ENCODE results near the gene RYR1. TPM values are rescaled to one million over a fixed set of nuclear protein-coding genes. Genes with fewer than 3 reads are reported as not detected.

Gene RYR1
- polyA plus RNA-seq, 1 of the 3 experiments (the other 2 are of a cell fraction): under 0.01 TPM

DNA sequence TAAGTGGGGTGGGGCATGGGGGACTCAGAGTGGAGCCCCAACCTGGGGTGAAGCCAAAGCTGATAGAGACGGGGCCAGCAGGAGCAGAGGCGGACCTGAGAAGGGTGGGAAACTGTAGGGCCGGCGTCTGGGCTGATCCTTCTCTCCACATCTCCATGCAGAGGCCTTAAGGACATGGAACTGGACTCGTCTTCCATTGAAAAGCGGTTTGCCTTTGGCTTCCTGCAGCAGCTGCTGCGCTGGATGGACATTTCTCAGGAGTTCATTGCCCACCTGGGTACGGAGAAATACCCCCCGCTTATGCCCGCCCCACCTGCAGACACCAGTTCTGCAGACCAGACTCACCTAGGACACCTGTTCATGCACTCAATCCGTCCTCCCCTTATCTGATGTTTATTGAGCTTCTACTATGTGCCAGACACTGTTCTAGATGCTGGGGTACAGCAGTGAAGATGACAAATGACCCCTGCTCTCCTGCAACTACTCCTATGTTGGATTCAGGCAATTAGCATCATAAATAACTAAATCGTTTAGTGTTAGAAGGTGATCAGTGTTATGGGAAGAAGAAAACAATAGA, 74.1 kb downstream of the RYR1 start:
- Histone ChIP-seq H4K20me1 (ENCODE audit: insufficient read depth) (no peaks in the 10 kb centered on the region), H3K4me2 (no peak overlapping the region), H3K79me2 (ENCODE audit: insufficient read depth) (no peaks in the 10 kb centered on the region), H3K27me3 (ENCODE audit: insufficient read depth) (no peaks in the 10 kb centered on the region; the same call in 1 of the 2 replicates), H3K9me3 (no peaks in the 10 kb centered on the region), H3K9me2 (no peaks in the 10 kb centered on the region), H3K27ac (ENCODE audit: low read depth in 2 of 2, low read length in 1 of 2) (no peak overlapping the region), H3K36me3 (replicated peaks in 1 of 2; ENCODE audit: control insufficient read depth in 1 of 2, insufficient read depth in 2 of 2, low read length in 1 of 2) (no peaks in the 10 kb centered on the region), H3K4me3 (ENCODE audit: low read depth in 2 of 2, low read length in 1 of 2) (peak overlapping the region in 1 of 2 experiments; percentile 29; a peak in 1 of 4 replicates), H3F3A (replicated peaks; ENCODE audit: insufficient read depth) (no peaks in the 10 kb centered on the region), H3K9ac (no peak overlapping the region), H3K4me1 (ENCODE audit: control insufficient read depth in 1 of 2, insufficient read depth in 2 of 2, low read depth in 1 of 2, low read length in 1 of 2) (peaks cover 3 to 8% of the 10 kb centered on the region in 2 experiments; a peak in 2 of 4 replicates), H2AFZ (ENCODE audit: low read depth) (no peak overlapping the region)
- CTCF ChIA-PET: interaction anchor here (1.2 to 3.4 kb wide), 3 partner anchors 8 to 127 kb away, joined by 3 to 14 read pairs (median 5); partner anchors contain the start of gene FAM98C
- POLR2A ChIA-PET: interaction anchor here (1.1 kb wide), 1 partner anchor 111 kb away, joined by 3 read pairs; the partner anchor contains the start of gene EIF3K
- no peak for DNase-seq
- TF ChIP-seq TCF12 (IDR thresholded peaks at IDR 0.05): no peak
- no peak for TF ChIP-seq JUND (IDR thresholded peaks at IDR 0.05)
- TF ChIP-seq, protein P1, sequence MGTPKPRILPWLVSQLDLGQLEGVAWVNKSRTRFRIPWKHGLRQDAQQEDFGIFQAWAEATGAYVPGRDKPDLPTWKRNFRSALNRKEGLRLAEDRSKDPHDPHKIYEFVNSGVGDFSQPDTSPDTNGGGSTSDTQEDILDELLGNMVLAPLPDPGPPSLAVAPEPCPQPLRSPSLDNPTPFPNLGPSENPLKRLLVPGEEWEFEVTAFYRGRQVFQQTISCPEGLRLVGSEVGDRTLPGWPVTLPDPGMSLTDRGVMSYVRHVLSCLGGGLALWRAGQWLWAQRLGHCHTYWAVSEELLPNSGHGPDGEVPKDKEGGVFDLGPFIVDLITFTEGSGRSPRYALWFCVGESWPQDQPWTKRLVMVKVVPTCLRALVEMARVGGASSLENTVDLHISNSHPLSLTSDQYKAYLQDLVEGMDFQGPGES (IDR thresholded peaks at IDR 0.05; ENCODE audit: low read depth, low read length): no peak
- WGBS (ENCODE audit: low lambda C conversion rate): 51% methylated on average over 11 of the region's 12 CpGs

DNA sequence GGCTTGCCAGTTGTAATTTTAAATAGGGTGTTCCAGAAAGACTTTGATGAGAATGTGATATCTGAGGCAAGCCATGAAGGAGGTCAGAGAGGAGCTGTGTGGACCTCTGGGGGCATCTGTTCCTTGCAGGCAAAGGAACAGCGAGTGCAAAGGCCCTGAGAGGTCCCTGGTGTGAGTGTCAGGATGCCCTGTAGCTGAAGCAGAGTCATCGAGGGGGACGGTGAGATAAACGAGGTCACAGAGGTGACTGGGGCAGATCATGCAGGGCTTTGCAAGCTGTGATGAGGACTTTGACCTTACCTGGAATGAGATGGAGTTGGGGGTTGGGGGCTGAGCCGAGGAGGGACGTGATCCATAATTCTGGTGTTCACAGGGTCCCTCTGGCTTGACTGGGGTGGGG, 75.0 kb downstream of the RYR1 start:
- Histone ChIP-seq H3K4me3 (ENCODE audit: low read depth in 2 of 2, low read length in 1 of 2) (no peak overlapping the region), H3K79me2 (ENCODE audit: insufficient read depth) (no peaks in the 10 kb centered on the region), H3K9ac (no peak overlapping the region), H3K36me3 (replicated peaks in 1 of 2; ENCODE audit: control insufficient read depth in 1 of 2, insufficient read depth in 2 of 2, low read length in 1 of 2) (no peaks in the 10 kb centered on the region), H3K9me2 (no peaks in the 10 kb centered on the region), H3K4me2 (no peak overlapping the region), H3F3A (replicated peaks; ENCODE audit: insufficient read depth) (no peaks in the 10 kb centered on the region), H3K9me3 (no peaks in the 10 kb centered on the region), H3K27me3 (ENCODE audit: insufficient read depth) (no peaks in the 10 kb centered on the region; the same call in 1 of the 2 replicates), H3K4me1 (ENCODE audit: control insufficient read depth in 1 of 2, insufficient read depth in 2 of 2, low read depth in 1 of 2, low read length in 1 of 2) (peaks cover 3 to 8% of the 10 kb centered on the region in 2 experiments; a peak in 2 of 4 replicates), H2AFZ (ENCODE audit: low read depth) (no peak overlapping the region), H4K20me1 (ENCODE audit: insufficient read depth) (no peaks in the 10 kb centered on the region), H3K27ac (ENCODE audit: low read depth in 2 of 2, low read length in 1 of 2) (no peak overlapping the region)
- POLR2A ChIA-PET: no interaction called here
- WGBS (ENCODE audit: low lambda C conversion rate): 37% methylated on average over 6 of the region's 6 CpGs
- CTCF ChIA-PET: interaction anchor here (0.8 to 3.4 kb wide), 4 partner anchors 36 to 126 kb away, joined by 3 to 14 read pairs (median 3); partner anchors contain the start of gene FAM98C
- no peak for DNase-seq
- TF ChIP-seq RAD21 (IDR thresholded peaks at IDR 0.05; ENCODE audit: low read length) (no peak), RCOR1 (IDR thresholded peaks at IDR 0.05; ENCODE audit: low read length) (no peak), FOXJ3 (CRISPR knock-in tag; IDR thresholded peaks at IDR 0.05) (no peak), FOSL2 (IDR thresholded peaks at IDR 0.05; ENCODE audit: borderline replicate concordance, low read depth) (no peak), CHD2 (IDR thresholded peaks at IDR 0.05; ENCODE audit: low read length, partially characterized antibody) (no peak), POLR2AphosphoS5 (IDR thresholded peaks at IDR 0.05; ENCODE audit: low read depth, low read length) (no peak), RXRA (IDR thresholded peaks at IDR 0.05; ENCODE audit: borderline replicate concordance, low read depth) (no peak), TEAD4 (IDR thresholded peaks at IDR 0.05; ENCODE audit: borderline replicate concordance, insufficient read depth) (no peak), EZH2phosphoT487 (IDR thresholded peaks at IDR 0.05; ENCODE audit: borderline replicate concordance, low read depth) (no peak), YY1 (IDR thresholded peaks at IDR 0.05; ENCODE audit: low read depth) (no peak), MAX (IDR thresholded peaks at IDR 0.05; ENCODE audit: low read depth) (no peak)
- TF ChIP-seq, protein P2, sequence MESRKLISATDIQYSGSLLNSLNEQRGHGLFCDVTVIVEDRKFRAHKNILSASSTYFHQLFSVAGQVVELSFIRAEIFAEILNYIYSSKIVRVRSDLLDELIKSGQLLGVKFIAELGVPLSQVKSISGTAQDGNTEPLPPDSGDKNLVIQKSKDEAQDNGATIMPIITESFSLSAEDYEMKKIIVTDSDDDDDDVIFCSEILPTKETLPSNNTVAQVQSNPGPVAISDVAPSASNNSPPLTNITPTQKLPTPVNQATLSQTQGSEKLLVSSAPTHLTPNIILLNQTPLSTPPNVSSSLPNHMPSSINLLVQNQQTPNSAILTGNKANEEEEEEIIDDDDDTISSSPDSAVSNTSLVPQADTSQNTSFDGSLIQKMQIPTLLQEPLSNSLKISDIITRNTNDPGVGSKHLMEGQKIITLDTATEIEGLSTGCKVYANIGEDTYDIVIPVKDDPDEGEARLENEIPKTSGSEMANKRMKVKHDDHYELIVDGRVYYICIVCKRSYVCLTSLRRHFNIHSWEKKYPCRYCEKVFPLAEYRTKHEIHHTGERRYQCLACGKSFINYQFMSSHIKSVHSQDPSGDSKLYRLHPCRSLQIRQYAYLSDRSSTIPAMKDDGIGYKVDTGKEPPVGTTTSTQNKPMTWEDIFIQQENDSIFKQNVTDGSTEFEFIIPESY (IDR thresholded peaks at IDR 0.05; ENCODE audit: borderline replicate concordance, low read depth): no peak
- TF ChIP-seq, protein P3, sequence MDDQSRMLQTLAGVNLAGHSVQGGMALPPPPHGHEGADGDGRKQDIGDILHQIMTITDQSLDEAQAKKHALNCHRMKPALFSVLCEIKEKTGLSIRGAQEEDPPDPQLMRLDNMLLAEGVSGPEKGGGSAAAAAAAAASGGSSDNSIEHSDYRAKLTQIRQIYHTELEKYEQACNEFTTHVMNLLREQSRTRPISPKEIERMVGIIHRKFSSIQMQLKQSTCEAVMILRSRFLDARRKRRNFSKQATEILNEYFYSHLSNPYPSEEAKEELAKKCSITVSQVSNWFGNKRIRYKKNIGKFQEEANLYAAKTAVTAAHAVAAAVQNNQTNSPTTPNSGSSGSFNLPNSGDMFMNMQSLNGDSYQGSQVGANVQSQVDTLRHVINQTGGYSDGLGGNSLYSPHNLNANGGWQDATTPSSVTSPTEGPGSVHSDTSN (IDR thresholded peaks at IDR 0.05): no peak
- TF ChIP-seq, protein P4, sequence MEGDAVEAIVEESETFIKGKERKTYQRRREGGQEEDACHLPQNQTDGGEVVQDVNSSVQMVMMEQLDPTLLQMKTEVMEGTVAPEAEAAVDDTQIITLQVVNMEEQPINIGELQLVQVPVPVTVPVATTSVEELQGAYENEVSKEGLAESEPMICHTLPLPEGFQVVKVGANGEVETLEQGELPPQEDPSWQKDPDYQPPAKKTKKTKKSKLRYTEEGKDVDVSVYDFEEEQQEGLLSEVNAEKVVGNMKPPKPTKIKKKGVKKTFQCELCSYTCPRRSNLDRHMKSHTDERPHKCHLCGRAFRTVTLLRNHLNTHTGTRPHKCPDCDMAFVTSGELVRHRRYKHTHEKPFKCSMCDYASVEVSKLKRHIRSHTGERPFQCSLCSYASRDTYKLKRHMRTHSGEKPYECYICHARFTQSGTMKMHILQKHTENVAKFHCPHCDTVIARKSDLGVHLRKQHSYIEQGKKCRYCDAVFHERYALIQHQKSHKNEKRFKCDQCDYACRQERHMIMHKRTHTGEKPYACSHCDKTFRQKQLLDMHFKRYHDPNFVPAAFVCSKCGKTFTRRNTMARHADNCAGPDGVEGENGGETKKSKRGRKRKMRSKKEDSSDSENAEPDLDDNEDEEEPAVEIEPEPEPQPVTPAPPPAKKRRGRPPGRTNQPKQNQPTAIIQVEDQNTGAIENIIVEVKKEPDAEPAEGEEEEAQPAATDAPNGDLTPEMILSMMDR (IDR thresholded peaks at IDR 0.05): no peak

All from SK-N-SH (cell line).